ENCODE data around the gene SMAD9. TPM values are rescaled to one million over a fixed set of nuclear protein-coding genes. Genes with fewer than 3 reads are reported as not detected.
"Not testable (repeated sequence)": the region's sequence is repeated elsewhere in the genome, so short reads cannot be mapped to it uniquely, and the experiment has no call there.

The SMAD9 gene
- total RNA-seq, 2 experiments from 2014 or later: 10.3 to 10.8 TPM

- no peaks in the 10 kb centered on the region for H3K9me3 ChIP-seq (ENCODE audit: low read length)
- no peaks in the 10 kb centered on the region for H3K79me2 ChIP-seq (ENCODE audit: insufficient read depth, low read depth, low read length)
- BruUV-seq (replicated peaks): no TSS peak
- TF ChIP-seq EZH2phosphoT487 (IDR thresholded peaks at IDR 0.05; ENCODE audit: borderline replicate concordance, low read depth, low read length) (no peak), CTCF (conservative IDR thresholded peaks at IDR 0.05; ENCODE audit: low read length) (no peak)
- no peak overlapping the region for H3K27ac ChIP-seq (ENCODE audit: low read depth, low read length, poor library complexity, severe bottlenecking)
- CTCF ChIA-PET (ENCODE audit: unreplicated experiment): interaction anchor here (0.6 kb wide), 1 partner anchor 24 kb away, joined by 3 read pairs; no protein-coding TSS in a partner anchor
- H3K4me1 ChIP-seq (ENCODE audit: insufficient read depth, low read length, poor library complexity, severe bottlenecking): peaks cover 5% of the 10 kb centered on the region
- POLR2A ChIA-PET: interaction anchor here (0.7 to 1.2 kb wide), 2 partner anchors 19 to 67 kb away, joined by 3 to 5 read pairs; no protein-coding TSS in a partner anchor
- DNase-seq (ENCODE audit: low spot score): no peak
- H3K4me3 ChIP-seq (ENCODE audit: low read depth, low read length, poor library complexity, severe bottlenecking): no peak overlapping the region
- no peak overlapping the region for H3K4me2 ChIP-seq (ENCODE audit: low read length)
- no peaks in the 10 kb centered on the region for H3K36me3 ChIP-seq (ENCODE audit: insufficient read depth, low read length)
- H4K20me1 ChIP-seq (ENCODE audit: insufficient read depth, low read length): no peaks in the 10 kb centered on the region
- H2AFZ ChIP-seq (ENCODE audit: low read length): no peak overlapping the region
- H3K9me2 ChIP-seq (ENCODE audit: insufficient read depth, low read length): no peaks in the 10 kb centered on the region
- intact Hi-C loops (cut with micrococcal nuclease; ENCODE audit: unreplicated experiment): no loop called here
Measured at GRCh38 chr13:36885901-36886300, 34.1 kb downstream of the SMAD9 start.

GRCh38 chr13:36884235-36884634 is 35.8 kb downstream of the SMAD9 start:
- Histone ChIP-seq H3K79me2 (ENCODE audit: insufficient read depth, low read depth, low read length) (no peaks in the 10 kb centered on the region), H3K4me2 (ENCODE audit: low read length) (no peak overlapping the region), H3K36me3 (ENCODE audit: insufficient read depth, low read length) (no peaks in the 10 kb centered on the region), H2AFZ (ENCODE audit: low read length) (no peak overlapping the region), H4K20me1 (ENCODE audit: insufficient read depth, low read length) (no peaks in the 10 kb centered on the region), H3K9me2 (ENCODE audit: insufficient read depth, low read length) (no peaks in the 10 kb centered on the region), H3K9me3 (ENCODE audit: low read length) (no peaks in the 10 kb centered on the region), H3K4me3 (ENCODE audit: low read depth, low read length, poor library complexity, severe bottlenecking) (no peak overlapping the region), H3K4me1 (ENCODE audit: insufficient read depth, low read length, poor library complexity, severe bottlenecking) (peaks cover 5% of the 10 kb centered on the region), H3K27ac (ENCODE audit: low read depth, low read length, poor library complexity, severe bottlenecking) (no peak overlapping the region)
- no peak for DNase-seq (ENCODE audit: low spot score)
- TF ChIP-seq CTCF (conservative IDR thresholded peaks at IDR 0.05; ENCODE audit: low read length): no peak
- no peak for TF ChIP-seq EZH2phosphoT487 (IDR thresholded peaks at IDR 0.05; ENCODE audit: borderline replicate concordance, low read depth, low read length)
- intact Hi-C loops (cut with micrococcal nuclease; ENCODE audit: unreplicated experiment): no loop called here
- ChIA-PET CTCF (ENCODE audit: unreplicated experiment) (no interaction called here), POLR2A (interaction anchor here (1.6 kb wide), 1 partner anchor 89 kb away, joined by 3 read pairs; no protein-coding TSS in a partner anchor)
- BruUV-seq (replicated peaks): no TSS peak

GRCh38 chr13:36883824-36884223 is 36.2 kb downstream of the SMAD9 start:
- no peak overlapping the region for H3K4me2 ChIP-seq (ENCODE audit: low read length)
- ChIA-PET POLR2A (interaction anchor here (1.6 kb wide), 1 partner anchor 89 kb away, joined by 3 read pairs; no protein-coding TSS in a partner anchor), CTCF (ENCODE audit: unreplicated experiment) (no interaction called here)
- H3K36me3 ChIP-seq (ENCODE audit: insufficient read depth, low read length): no peaks in the 10 kb centered on the region
- no peaks in the 10 kb centered on the region for H3K9me2 ChIP-seq (ENCODE audit: insufficient read depth, low read length)
- BruUV-seq (replicated peaks): no TSS peak
- H2AFZ ChIP-seq (ENCODE audit: low read length): no peak overlapping the region
- DNase-seq (ENCODE audit: low spot score): no peak
- H3K9me3 ChIP-seq (ENCODE audit: low read length): no peaks in the 10 kb centered on the region
- no peaks in the 10 kb centered on the region for H4K20me1 ChIP-seq (ENCODE audit: insufficient read depth, low read length)
- TF ChIP-seq EZH2phosphoT487 (IDR thresholded peaks at IDR 0.05; ENCODE audit: borderline replicate concordance, low read depth, low read length): no peak
- TF ChIP-seq CTCF (conservative IDR thresholded peaks at IDR 0.05; ENCODE audit: low read length): no peak
- H3K4me1 ChIP-seq (ENCODE audit: insufficient read depth, low read length, poor library complexity, severe bottlenecking): peaks cover 5% of the 10 kb centered on the region
- intact Hi-C loops (cut with micrococcal nuclease; ENCODE audit: unreplicated experiment): no loop called here
- H3K4me3 ChIP-seq (ENCODE audit: low read depth, low read length, poor library complexity, severe bottlenecking): no peak overlapping the region
- no peaks in the 10 kb centered on the region for H3K79me2 ChIP-seq (ENCODE audit: insufficient read depth, low read depth, low read length)
- no peak overlapping the region for H3K27ac ChIP-seq (ENCODE audit: low read depth, low read length, poor library complexity, severe bottlenecking)

GRCh38 chr13:36883392-36883791 is 36.6 kb downstream of the SMAD9 start:
- H3K4me3 ChIP-seq (ENCODE audit: low read depth, low read length, poor library complexity, severe bottlenecking); BruUV-seq (replicated peaks); H3K36me3 ChIP-seq (ENCODE audit: insufficient read depth, low read length); H3K4me1 ChIP-seq (ENCODE audit: insufficient read depth, low read length, poor library complexity, severe bottlenecking); H3K9me3 ChIP-seq (ENCODE audit: low read length); CTCF ChIA-PET (ENCODE audit: unreplicated experiment); H2AFZ ChIP-seq (ENCODE audit: low read length); POLR2A ChIA-PET; intact Hi-C loops (cut with micrococcal nuclease; ENCODE audit: unreplicated experiment); H3K27ac ChIP-seq (ENCODE audit: low read depth, low read length, poor library complexity, severe bottlenecking); H3K79me2 ChIP-seq (ENCODE audit: insufficient read depth, low read depth, low read length); H4K20me1 ChIP-seq (ENCODE audit: insufficient read depth, low read length); H3K9me2 ChIP-seq (ENCODE audit: insufficient read depth, low read length); DNase-seq (ENCODE audit: low spot score); H3K4me2 ChIP-seq (ENCODE audit: low read length): not testable (repeated sequence)
